IMR-90 (cell line): Measurements from ENCODE around the gene SV2B. TPM values are rescaled to one million over a fixed set of nuclear protein-coding genes. Genes with fewer than 3 reads are reported as not detected.

Source experiments
- ATAC-seq: fragments of 200-7000 bp; cut with Tn5 transposase; 2 replicates; pipeline ENCODE4 v1.9.1; 2020; ENCODE audit warnings: low read depth, mild to moderate bottlenecking, moderate library complexity
- BruUV-seq: library from RNA; stranded (reverse); fragments of 400-500 nt; replicated peaks from 2 replicates; lab custom pipeline; 2021; lab: Mats Ljungman, UMichigan
- CTCF ChIA-PET: fragments of 300-600 bp; formaldehyde crosslinking; extraction: SDS; loops from one replicate; lab custom pipeline; 2021; ENCODE audit warnings: antibody characterized with exemption; lab: Yijun Ruan, JAX
- POLR2A ChIA-PET: fragments of 300-600 bp; sonication (Branson Sonifier 250); formaldehyde crosslinking; loops from one replicate; lab custom pipeline; 2022; ENCODE audit warnings: antibody characterized with exemption; ENCODE audit not compliant: unreplicated experiment; lab: Charles Lee
- DNase-seq: peaks from one replicate; pipeline ENCODE4 v3.0.0; 2013
- H2AFZ ChIP-seq: replicated peaks from 2 replicates; pipeline ENCODE3; 2013; ENCODE audit warnings: low read length, mild to moderate bottlenecking; ENCODE audit not compliant: poor library complexity
- H2AK5ac ChIP-seq: 2 replicates; pipeline ENCODE4 v1.6.1; 2013; ENCODE audit warnings: low read depth, low read length, inconsistent platforms
- H2AK9ac ChIP-seq: replicated peaks from 2 replicates; pipeline ENCODE3; 2013; ENCODE audit warnings: mild to moderate bottlenecking, low read depth, low read length, moderate library complexity; ENCODE audit not compliant: poor library complexity
- H2BK120ac ChIP-seq: 2 replicates; pipeline ENCODE4 v1.6.1; 2013; ENCODE audit warnings: low read depth, low read length, inconsistent platforms
- H2BK15ac ChIP-seq: 3 replicates; pipeline ENCODE4 v1.6.1; 2013; ENCODE audit warnings: low read depth, low read length, inconsistent platforms
- H2BK20ac ChIP-seq: 2 replicates; pipeline ENCODE4 v1.6.1; 2013; ENCODE audit warnings: low read depth, mild to moderate bottlenecking, inconsistent platforms, low read length, moderate library complexity
- H2BK5ac ChIP-seq: 2 replicates; pipeline ENCODE4 v1.6.1; 2013; ENCODE audit warnings: mild to moderate bottlenecking, low read depth, low read length, inconsistent platforms; ENCODE audit not compliant: poor library complexity, severe bottlenecking
- H3K14ac ChIP-seq: replicated peaks from 2 replicates; pipeline ENCODE4 v1.6.1; 2013; ENCODE audit warnings: low read depth, low read length, inconsistent platforms
- H3K18ac ChIP-seq: 2 replicates; pipeline ENCODE4 v1.6.1; 2013; ENCODE audit warnings: low read depth, low read length, control low read depth
- H3K23ac ChIP-seq: 2 replicates; pipeline ENCODE4 v1.6.1; 2013; ENCODE audit warnings: low read depth, low read length, inconsistent platforms
- H3K27ac ChIP-seq: 2 replicates; pipeline ENCODE4 v1.5.1; 2013; ENCODE audit warnings: mild to moderate bottlenecking, control low read depth, low read length; ENCODE audit not compliant: insufficient read depth
- H3K27me3 ChIP-seq: 2 replicates; pipeline ENCODE4 v1.6.1; 2013; ENCODE audit warnings: low read length; ENCODE audit not compliant: control insufficient read depth, insufficient read depth
- H3K36me3 ChIP-seq: 2 replicates; pipeline ENCODE4 v1.6.1; 2013; ENCODE audit warnings: low read length, mixed read lengths; ENCODE audit not compliant: control insufficient read depth, insufficient read depth
- H3K4ac ChIP-seq: 2 replicates; pipeline ENCODE4 v1.6.1; 2013; ENCODE audit warnings: low read depth, low read length, inconsistent platforms
- H3K4me1 ChIP-seq: 2 replicates; pipeline ENCODE4 v1.6.1; 2013; ENCODE audit warnings: low read length, mixed read lengths; ENCODE audit not compliant: control insufficient read depth, insufficient read depth
- H3K4me2 ChIP-seq: 2 replicates; pipeline ENCODE4 v1.6.1; 2013; ENCODE audit warnings: low read depth, mild to moderate bottlenecking, control low read depth, low read length, moderate library complexity
- H3K4me3 ChIP-seq: 2 replicates; pipeline ENCODE4 v1.5.1; 2013; ENCODE audit warnings: low read depth, mild to moderate bottlenecking, control low read depth, low read length, moderate library complexity; ENCODE audit not compliant: insufficient read depth
- H3K56ac ChIP-seq: 2 replicates; pipeline ENCODE4 v1.6.1; 2013; ENCODE audit warnings: low read length, inconsistent platforms; ENCODE audit not compliant: insufficient read depth; ENCODE audit errors: extremely low read depth
- H3K79me1 ChIP-seq, 2 experiments: 2 replicates each; pipeline ENCODE4 v1.6.1; 2013; ENCODE audit warnings: low read length in 2 of 2, inconsistent platforms in 1 of 2, low read depth in 1 of 2
- H3K9ac ChIP-seq: 2 replicates; pipeline ENCODE4 v1.6.1; 2013; ENCODE audit warnings: low read depth, low read length, control low read depth
- H3K9me1 ChIP-seq: 2 replicates; pipeline ENCODE4 v1.6.1; 2013; ENCODE audit warnings: low read length, inconsistent platforms; ENCODE audit not compliant: insufficient read depth
- H3K9me3 ChIP-seq: 2 replicates; pipeline ENCODE4 v1.6.1; 2013; ENCODE audit warnings: low read length; ENCODE audit not compliant: control insufficient read depth, insufficient read depth
- H4K20me1 ChIP-seq: 2 replicates; pipeline ENCODE4 v1.6.1; 2013; ENCODE audit warnings: low read length, inconsistent platforms; ENCODE audit not compliant: insufficient read depth
- H4K5ac ChIP-seq: 2 replicates; pipeline ENCODE4 v1.6.1; 2013; ENCODE audit warnings: mild to moderate bottlenecking, low read depth, low read length, control low read depth
- H4K8ac ChIP-seq, 2 experiments: 2 replicates each; pipeline ENCODE4 v1.6.1; 2013; ENCODE audit warnings: low read depth in 2 of 2, low read length in 2 of 2, control low read depth in 1 of 2, inconsistent platforms in 1 of 2
- H4K91ac ChIP-seq: 2 replicates; pipeline ENCODE4 v1.6.1; 2013; ENCODE audit warnings: low read depth, low read length, inconsistent platforms; ENCODE audit not compliant: insufficient read depth
- BHLHE40 ChIP-seq: fragments of 150-350 bp; IDR thresholded peaks from 2 replicates; pipeline ENCODE4 v1.6.1; 2016; ENCODE audit warnings: mild to moderate bottlenecking, low read depth, low read length
- CEBPB ChIP-seq: IDR thresholded peaks from 2 replicates; pipeline ENCODE4 v1.6.1; 2012; ENCODE audit warnings: low read depth, low read length, improper control_type of control experiment
- CHD1 ChIP-seq: IDR thresholded peaks from 2 replicates; pipeline ENCODE4 v1.6.1; 2012; ENCODE audit warnings: low read depth, low read length, improper control_type of control experiment
- MAZ ChIP-seq: IDR thresholded peaks from 2 replicates; pipeline ENCODE4 v1.6.1; 2012; ENCODE audit warnings: low read depth, mild to moderate bottlenecking, low read length, improper control_type of control experiment, moderate library complexity, borderline replicate concordance
- NFE2L2 ChIP-seq: fragments of 150-350 bp; IDR thresholded peaks from 2 replicates; pipeline ENCODE4 v1.6.1; 2016; ENCODE audit warnings: low read depth, mild to moderate bottlenecking, low read length
- RAD21 ChIP-seq: IDR thresholded peaks from 2 replicates; pipeline ENCODE4 v1.6.1; 2012; ENCODE audit warnings: low read length, improper control_type of control experiment
- RFX5 ChIP-seq: IDR thresholded peaks from 2 replicates; pipeline ENCODE4 v1.8.0; 2012; ENCODE audit warnings: low read depth, mild to moderate bottlenecking, low read length, moderate library complexity
- WGBS, 2 experiments: methylation state at CpG; one replicate each; pipeline versions ENCODE4 v1.1.5 to v1.1.7; 2013; ENCODE audit warnings: missing lambda C conversion rate in 2 of 2; ENCODE audit not compliant: insufficient read length in 1 of 2; ENCODE audit errors: extremely low coverage in 2 of 2; 5-methylcytosine and 5-hydroxymethylcytosine counted together
- dilution Hi-C: fragments of 300-500 bp; cut with HindIII; formaldehyde crosslinking; loops from one replicate; pipeline ENCODE4 v1.14.3; 2018; ENCODE audit warnings: low sequenced_read_pairs; ENCODE audit not compliant: unreplicated experiment
- in situ Hi-C: fragments of 300-500 bp; cut with MboI; formaldehyde crosslinking; loops from 3 replicates; pipeline ENCODE4 v1.14.3; 2019; ENCODE audit warnings: low sequenced_read_pairs, inconsistent platforms, mixed read lengths
- intact Hi-C: fragments of 100-400 bp; cut with micrococcal nuclease; formaldehyde crosslinking; loops from 2 replicates; pipeline ENCODE4 v1.10.0; 2022
- polyA plus RNA-seq, 3 experiments: library from polyadenylated mRNA; depleted of rRNA; stranded (reverse); fragments of >200 nt; gene quantifications; 2 replicates each; pipeline ENCODE4 v1.2.3, GENCODE V29; 2012; ENCODE audit warnings: low replicate concordance in 1 of 3
- total RNA-seq: library from RNA; depleted of rRNA; stranded (reverse); fragments of >200 nt; gene quantifications from 2 replicates; pipeline ENCODE4 v1.2.3, GENCODE V29; 2012
- TF ChIP-seq, protein P1 (sequence below): fragments of 150-350 bp; IDR thresholded peaks from 2 replicates; pipeline ENCODE4 v1.6.1; 2017; ENCODE audit warnings: mild to moderate bottlenecking, antibody characterized with exemption, low read length, low read depth
- TF ChIP-seq, protein P2 (sequence below): conservative IDR thresholded peaks from 2 replicates; pipeline ENCODE4 v1.5.1; 2012; ENCODE audit warnings: mild to moderate bottlenecking, low read depth, low read length, improper control_type of control experiment
- TF ChIP-seq, protein P3 (sequence below): fragments of 150-350 bp; IDR thresholded peaks from 2 replicates; pipeline ENCODE4 v1.6.1; 2016; ENCODE audit warnings: low read depth, mild to moderate bottlenecking, low read length, moderate library complexity, borderline replicate concordance

SV2B gene
- total and polyA plus RNA-seq, 2 of the 4 experiments (the other 2 are of a cell fraction) = not detected

DNA sequence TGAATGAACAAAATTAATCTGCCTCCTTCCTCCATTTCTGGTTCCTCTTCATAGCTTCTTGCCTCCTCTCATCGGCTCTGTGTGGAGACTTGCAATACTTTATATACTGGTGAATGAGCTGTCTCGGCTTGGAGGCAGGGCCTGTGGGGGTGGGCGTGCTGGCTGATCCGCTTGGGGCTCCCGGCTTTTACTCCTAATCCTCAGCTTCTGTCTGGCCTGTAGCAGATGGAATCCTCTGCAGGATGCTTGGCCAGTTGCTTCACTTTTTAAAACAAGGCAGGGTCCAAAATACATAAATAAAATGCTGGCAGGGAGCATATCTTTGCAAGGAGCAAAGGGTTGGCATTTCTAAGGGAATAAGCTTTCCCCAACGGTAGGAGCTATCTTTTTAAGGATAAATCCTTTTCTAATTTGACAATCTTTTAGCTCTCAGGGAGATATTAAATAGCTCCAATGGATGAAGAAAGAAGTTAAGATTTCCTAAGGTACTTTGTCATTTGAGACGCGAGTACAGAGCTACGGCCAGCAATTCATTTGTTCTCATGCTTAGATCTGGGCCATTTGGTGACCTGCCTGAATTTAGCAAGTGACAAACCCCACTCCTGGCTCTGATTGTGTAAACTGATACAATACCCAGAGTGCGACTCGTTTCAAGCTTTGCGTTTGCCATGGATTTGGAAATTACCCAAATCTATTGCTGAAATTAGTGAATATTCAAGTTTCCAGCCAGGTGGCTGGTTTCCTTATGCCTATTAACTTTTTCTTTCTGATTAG, 18.9 kb downstream of the SV2B start:
- Histone ChIP-seq H4K5ac (no peak overlapping the region), H4K20me1 (no peaks in the 10 kb centered on the region), H3K36me3 (no peaks in the 10 kb centered on the region), H2AK9ac (no peak overlapping the region), H3K14ac (no peak overlapping the region), H3K18ac (no peak overlapping the region), H4K91ac (no peak overlapping the region), H2BK5ac (no peak overlapping the region), H3K79me1 (no peaks in the 10 kb centered on the region), H3K56ac (no peak overlapping the region), H2AFZ (no peak overlapping the region), H2AK5ac (no peak overlapping the region), H2BK15ac (no peak overlapping the region), H3K9me1 (no peaks in the 10 kb centered on the region), H3K4me3 (no peak overlapping the region), H2BK120ac (no peak overlapping the region), H4K8ac (no peak overlapping the region), H3K27me3 (peaks cover 3% of the 10 kb centered on the region), H3K27ac (no peak overlapping the region), H3K4me1 (no peaks in the 10 kb centered on the region), H3K4me2 (no peak overlapping the region), H3K9me3 (no peaks in the 10 kb centered on the region), H3K9ac (no peak overlapping the region), H2BK20ac (no peak overlapping the region), H3K4ac (no peak overlapping the region), H3K23ac (no peak overlapping the region)
- no TSS peak for BruUV-seq
- in situ Hi-C loops = no loop called here
- intact Hi-C loops = no loop called here
- DNase-seq (no peak), ATAC-seq (no peak)
- ChIA-PET CTCF (no interaction called here), POLR2A (no interaction called here)
- TF ChIP-seq MAZ (no peak), NFE2L2 (no peak), RFX5 (no peak), CEBPB (no peak), BHLHE40 (no peak), RAD21 (no peak), CHD1 (no peak)
- TF ChIP-seq, protein P1, sequence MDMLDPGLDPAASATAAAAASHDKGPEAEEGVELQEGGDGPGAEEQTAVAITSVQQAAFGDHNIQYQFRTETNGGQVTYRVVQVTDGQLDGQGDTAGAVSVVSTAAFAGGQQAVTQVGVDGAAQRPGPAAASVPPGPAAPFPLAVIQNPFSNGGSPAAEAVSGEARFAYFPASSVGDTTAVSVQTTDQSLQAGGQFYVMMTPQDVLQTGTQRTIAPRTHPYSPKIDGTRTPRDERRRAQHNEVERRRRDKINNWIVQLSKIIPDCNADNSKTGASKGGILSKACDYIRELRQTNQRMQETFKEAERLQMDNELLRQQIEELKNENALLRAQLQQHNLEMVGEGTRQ = no peak
- TF ChIP-seq, protein P2, sequence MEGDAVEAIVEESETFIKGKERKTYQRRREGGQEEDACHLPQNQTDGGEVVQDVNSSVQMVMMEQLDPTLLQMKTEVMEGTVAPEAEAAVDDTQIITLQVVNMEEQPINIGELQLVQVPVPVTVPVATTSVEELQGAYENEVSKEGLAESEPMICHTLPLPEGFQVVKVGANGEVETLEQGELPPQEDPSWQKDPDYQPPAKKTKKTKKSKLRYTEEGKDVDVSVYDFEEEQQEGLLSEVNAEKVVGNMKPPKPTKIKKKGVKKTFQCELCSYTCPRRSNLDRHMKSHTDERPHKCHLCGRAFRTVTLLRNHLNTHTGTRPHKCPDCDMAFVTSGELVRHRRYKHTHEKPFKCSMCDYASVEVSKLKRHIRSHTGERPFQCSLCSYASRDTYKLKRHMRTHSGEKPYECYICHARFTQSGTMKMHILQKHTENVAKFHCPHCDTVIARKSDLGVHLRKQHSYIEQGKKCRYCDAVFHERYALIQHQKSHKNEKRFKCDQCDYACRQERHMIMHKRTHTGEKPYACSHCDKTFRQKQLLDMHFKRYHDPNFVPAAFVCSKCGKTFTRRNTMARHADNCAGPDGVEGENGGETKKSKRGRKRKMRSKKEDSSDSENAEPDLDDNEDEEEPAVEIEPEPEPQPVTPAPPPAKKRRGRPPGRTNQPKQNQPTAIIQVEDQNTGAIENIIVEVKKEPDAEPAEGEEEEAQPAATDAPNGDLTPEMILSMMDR = no peak
- TF ChIP-seq, protein P3, sequence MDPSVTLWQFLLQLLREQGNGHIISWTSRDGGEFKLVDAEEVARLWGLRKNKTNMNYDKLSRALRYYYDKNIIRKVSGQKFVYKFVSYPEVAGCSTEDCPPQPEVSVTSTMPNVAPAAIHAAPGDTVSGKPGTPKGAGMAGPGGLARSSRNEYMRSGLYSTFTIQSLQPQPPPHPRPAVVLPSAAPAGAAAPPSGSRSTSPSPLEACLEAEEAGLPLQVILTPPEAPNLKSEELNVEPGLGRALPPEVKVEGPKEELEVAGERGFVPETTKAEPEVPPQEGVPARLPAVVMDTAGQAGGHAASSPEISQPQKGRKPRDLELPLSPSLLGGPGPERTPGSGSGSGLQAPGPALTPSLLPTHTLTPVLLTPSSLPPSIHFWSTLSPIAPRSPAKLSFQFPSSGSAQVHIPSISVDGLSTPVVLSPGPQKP = no peak
- dilution Hi-C loops = no loop called here
- WGBS, 2 experiments = 0% methylated on average over 1 of the region's 12 CpGs; no CpG with 5 or more reads in 1 of the 2 experiments
